ENCODE measurements around the gene DDX54.
"Not testable (repeated sequence)": the region's sequence is repeated elsewhere in the genome, so short reads cannot be mapped to it uniquely, and the experiment has no call there.

DDX54 gene

DNA sequence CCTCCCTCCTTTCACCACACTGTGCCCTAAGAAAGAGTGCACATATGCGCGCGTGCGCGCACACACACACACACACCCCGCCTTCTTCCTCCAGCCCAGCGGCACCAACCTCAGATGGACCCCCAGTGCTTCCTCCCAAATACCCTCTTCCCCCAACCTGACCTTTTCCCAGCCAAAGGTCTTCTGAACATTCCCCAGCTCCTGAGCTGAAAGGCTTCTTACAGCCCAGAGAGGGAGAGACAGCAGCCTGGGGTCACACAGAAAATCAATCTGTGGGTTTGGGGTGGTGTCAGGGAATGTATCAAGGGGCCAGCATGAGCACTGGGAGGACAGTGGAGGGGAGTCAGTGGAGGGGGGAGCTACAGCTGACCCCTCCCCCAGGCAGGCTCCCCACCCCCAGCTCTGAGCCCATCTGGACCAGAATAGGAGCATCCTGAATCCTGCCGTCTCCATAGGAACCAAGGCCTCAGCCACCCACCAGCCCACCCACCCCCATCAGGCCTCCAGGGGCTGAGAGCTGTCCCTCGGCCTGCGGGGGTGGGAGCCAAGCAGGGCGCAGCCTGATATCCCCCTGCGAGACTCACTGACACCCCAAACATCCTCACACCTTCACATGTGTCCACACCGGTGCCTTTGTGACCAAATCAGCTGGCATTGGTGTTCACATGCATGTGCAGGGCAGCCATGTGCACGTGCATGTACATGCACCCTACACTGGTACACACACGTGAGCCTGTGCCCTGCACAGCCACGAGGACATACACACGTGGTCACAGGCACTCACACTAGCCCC is 55.4 kb downstream of the DDX54 start:
- DNase-seq (ENCODE audit: low read depth, low spot score): no peak
- H3K27ac ChIP-seq: no peak overlapping the region

GRCh38 chr12:113128802-113129663 is 56.2 kb downstream of the DDX54 start:
- DNase-seq (ENCODE audit: low read depth, low spot score): no peak
- H3K27ac ChIP-seq: no peak overlapping the region

- H3K27ac ChIP-seq: no peak overlapping the region
- DNase-seq (ENCODE audit: low read depth, low spot score): no peak
Measured at GRCh38 chr12:113127791-113128199, 57.5 kb downstream of the DDX54 start.

DNA sequence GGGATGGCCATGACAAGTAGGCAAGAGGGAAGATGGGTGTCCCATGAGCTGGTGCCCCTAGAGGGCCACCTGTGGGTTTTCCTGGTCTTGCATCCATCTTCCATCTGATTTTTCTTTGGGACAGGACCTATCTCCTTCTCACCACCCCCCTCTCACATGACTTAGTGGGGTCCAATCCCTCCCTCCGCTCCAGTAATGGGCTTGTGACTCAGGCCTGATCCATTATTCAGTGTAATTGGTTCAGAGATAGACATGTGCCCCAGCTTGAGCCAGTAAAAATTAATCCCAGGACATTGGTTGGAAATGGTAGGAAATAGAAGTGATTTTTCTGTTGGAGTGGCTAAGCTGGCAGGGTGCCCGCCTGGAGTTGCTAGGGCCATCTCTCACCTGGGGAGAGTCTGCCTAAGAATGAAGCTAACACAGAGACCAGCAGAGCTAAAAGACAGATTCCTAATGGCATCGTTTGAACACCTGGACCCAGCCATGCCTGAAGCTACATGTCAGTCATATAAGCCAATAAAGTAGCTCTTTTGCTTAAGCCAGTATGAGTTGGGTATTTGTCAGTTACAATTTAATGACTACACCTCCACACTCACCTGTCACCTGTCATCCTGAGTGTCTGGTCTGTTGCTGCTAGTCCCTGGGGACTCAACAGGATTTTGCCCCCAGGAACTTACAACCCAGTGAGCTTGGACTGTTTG is 64.5 kb downstream of the DDX54 start:
- H3K27ac ChIP-seq: no peak overlapping the region
- no peak for DNase-seq (ENCODE audit: low read depth, low spot score)

DNA sequence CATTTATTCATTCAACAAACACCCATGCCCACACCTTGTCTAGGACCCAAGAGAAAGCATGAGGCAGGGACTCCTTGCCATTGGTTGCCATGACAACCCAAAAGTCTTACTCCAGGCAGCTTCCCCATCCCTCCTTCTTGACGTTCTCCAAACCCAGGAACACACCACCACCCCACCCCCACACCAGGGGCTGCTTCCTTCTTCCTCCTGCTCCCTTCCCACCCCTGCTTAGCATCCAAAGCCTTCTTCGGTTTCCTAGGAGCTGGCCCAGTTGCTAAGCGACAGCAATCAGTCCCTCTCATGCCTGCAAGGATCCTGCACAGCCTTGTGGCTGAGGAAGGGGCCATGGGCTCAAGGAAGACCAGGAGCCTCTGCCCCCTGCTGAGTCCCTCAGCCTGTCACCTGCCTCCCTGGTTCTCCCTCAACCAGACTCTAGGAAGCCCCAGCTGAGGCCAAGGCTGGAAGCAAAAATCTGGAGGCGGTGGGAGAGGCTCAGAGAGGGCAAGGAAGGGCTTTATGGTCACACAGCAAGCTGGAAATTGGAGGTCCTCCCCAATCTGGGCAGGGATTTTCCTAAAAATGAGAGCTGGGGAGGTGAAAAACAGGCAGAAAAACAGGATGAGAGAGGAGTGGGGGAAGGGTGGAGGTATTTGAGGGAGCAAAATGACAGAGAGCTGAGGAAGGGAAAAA is 65.2 kb downstream of the DDX54 start:
- DNase-seq (ENCODE audit: low read depth, low spot score): no peak
- H3K27ac ChIP-seq: no peak overlapping the region

DNA sequence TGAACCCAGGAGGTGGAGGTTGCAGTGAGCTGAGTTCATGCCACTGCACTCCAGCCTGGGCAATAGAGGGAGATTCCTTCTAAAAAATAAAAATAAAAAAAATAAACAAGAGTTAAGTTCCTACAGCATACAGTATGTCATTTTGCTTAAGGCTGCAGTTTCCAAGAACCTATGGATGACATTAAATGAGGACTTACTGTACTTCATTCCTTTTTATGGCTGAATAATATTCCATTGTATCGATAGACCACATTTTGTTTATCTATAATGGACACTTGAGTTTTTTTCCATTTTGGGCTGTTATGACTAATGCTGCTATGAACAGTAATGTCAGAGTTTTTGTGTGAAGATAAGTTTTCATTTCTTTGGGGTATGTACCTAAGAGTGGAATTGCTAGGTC is 67.1 kb downstream of the DDX54 start:
- DNase-seq (ENCODE audit: low read depth, low spot score): no peak
- no peak overlapping the region for H3K27ac ChIP-seq

DNA sequence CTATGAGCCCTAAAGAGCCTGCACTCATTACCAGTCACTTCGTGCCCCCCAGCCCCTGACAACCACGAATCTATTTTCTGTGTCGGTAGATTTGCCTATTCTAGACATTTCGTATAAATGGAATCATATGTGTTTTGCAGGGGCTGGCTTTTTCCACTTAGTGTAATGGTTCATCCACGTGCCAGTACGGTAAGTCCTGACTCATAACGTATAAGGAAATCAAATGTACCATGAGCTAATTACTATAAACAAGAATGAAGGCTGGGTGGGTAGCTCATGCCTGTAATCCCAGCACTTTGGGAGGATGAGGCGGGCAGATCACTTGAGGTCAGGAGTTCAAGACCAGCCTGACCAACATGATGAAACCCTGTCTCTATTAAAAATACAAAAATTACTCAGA is 67.6 kb downstream of the DDX54 start:
- DNase-seq (ENCODE audit: low read depth, low spot score); H3K27ac ChIP-seq: not testable (repeated sequence)

- DNase-seq (ENCODE audit: low read depth, low spot score): no peak
- H3K27ac ChIP-seq: no peak overlapping the region
Measured at GRCh38 chr12:113116875-113117274, 68.4 kb downstream of the DDX54 start.

DNA sequence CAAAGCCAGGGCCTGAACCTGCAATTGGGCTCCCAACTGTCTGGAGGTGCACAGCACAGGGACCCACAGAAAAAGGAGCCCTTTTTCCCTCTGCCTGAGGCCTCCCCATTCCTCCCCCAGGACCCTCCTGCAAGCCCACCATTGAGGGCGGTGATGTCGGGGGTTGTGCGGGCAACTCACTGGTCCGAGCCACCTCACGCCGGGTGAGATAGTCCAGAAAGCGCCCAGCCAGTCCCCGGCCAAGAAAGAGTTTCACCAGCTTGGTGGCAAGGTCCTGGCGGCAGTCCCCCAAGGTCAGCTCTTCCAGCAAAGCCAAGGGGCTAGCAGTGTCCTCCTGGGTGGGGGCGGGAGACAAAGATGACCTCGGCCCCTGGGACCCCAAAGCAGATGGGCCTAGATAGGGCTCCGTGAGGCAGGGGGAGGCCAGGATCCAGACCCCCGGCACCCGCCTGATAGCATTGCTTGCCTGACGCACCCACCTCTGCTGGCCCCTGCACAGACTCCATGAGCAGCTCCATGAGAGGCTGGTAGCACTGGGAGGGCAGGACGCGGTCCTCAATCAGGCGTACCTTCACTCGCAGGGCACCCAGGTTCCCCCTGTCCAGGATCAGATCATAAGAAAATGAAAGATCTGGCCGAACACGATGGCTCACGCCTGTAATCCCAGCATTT is 69.7 kb downstream of the DDX54 start:
- no peak for DNase-seq (ENCODE audit: low read depth, low spot score)
- no peak overlapping the region for H3K27ac ChIP-seq

DNA sequence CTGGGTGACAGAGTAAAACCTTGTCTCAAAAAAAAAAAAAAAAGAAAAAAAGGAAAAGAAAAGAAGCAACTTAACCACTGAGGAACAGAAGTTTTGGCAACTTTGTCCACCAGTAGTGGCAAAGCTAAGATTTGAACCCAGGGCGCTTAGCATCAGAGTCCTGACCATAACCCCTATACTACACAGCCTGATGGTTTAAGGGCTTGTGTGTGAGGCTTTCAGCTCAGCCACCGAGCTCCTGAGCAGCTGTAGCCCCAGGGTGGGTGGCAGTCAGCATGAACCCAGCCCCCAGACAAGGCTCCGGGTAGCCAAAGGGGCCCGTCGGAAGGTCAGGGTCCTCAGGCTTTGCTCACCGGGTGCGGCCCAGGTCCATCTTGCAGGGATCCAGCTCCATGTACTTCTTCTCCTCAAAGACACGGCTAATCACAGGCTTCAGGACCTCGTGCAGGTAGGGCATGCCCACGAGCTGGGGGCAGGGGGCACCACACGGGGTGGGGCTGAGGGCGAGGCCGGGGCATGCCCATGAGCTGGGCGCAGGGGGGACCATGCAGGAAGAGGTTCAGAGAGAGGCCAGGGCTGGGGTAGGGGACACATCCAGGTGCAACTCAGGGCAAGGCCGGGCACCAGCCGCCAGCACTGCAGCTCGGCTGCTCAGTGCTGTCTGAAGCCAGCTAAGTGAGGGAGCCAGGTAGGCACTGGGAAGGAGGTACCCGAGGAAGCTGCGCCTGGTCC is 70.7 kb downstream of the DDX54 start:
- no peak for DNase-seq (ENCODE audit: low read depth, low spot score)
- no peak overlapping the region for H3K27ac ChIP-seq

GRCh38 chr12:113113397-113113796 is 71.9 kb downstream of the DDX54 start:
- no peak for DNase-seq (ENCODE audit: low read depth, low spot score)
- H3K27ac ChIP-seq: no peak overlapping the region

- no peak for DNase-seq (ENCODE audit: low read depth, low spot score)
- H3K27ac ChIP-seq: no peak overlapping the region
Measured at GRCh38 chr12:113112043-113112899, 73.0 kb downstream of the DDX54 start.

- DNase-seq (ENCODE audit: low read depth, low spot score): no peak
- H3K27ac ChIP-seq: no peak overlapping the region
Measured at GRCh38 chr12:113111247-113111646, 74.0 kb downstream of the DDX54 start.

GRCh38 chr12:113109872-113110599 is 75.2 kb downstream of the DDX54 start:
- no peak for DNase-seq (ENCODE audit: low read depth, low spot score)
- no peak overlapping the region for H3K27ac ChIP-seq

- no peak overlapping the region for H3K27ac ChIP-seq
- DNase-seq (ENCODE audit: low read depth, low spot score): no peak
Measured at GRCh38 chr12:113109360-113109759, 75.9 kb downstream of the DDX54 start.

GRCh38 chr12:113108308-113108707 is 77.0 kb downstream of the DDX54 start:
- H3K27ac ChIP-seq: no peak overlapping the region
- no peak for DNase-seq (ENCODE audit: low read depth, low spot score)
